Measurements from ENCODE around the gene CAPN1. TPM values are rescaled to one million over a fixed set of nuclear protein-coding genes. Genes with fewer than 3 reads are reported as not detected.
A peak's percentile ranks its signal among the peaks of the same experiment; 100 is the strongest.

The CAPN1 gene
- total and polyA plus RNA-seq, 9 of the 15 experiments (the other 6 are each of a cell fraction or from before 2014, with no cell fraction given): 3.5 to 199 (median 61.6) TPM

DNA sequence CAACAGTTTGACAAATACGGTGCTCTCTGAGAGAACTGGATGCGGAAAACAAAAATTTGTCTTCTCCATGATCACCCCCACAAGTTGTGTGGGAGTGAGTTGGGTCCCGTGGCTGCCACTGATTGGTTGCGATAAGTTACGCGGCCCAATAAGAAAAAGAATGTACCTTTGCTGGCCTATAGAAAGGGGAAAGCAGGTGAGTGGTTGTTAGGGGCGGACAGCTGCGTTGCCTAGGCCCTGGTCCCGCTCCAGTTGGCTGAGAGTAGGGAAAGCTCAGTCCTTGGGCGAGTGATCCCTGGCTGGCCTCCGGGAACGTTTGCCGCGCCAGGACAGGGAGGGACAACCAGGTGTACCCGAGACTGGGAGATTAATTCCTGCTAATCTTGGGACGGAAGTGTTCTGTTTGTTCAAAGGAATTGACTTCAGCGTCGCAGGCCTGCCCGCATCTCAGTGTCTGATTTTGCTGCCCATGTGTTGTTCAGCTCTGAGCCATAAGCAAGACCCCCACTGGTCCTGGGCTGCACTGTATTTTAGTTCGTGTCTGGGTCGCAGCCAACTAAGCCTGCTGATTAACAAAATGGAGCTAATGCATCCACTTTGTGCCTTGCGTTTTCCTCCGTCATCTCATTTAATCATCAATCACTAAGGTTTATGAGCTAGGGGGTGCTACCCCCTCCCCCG, 46.6 kb upstream of the CAPN1 start (continued):
- TF ChIP-seq ESRRA (IDR thresholded peaks at IDR 0.05; ENCODE audit: borderline replicate concordance, low read depth): no peak
- TF ChIP-seq ZNF780A (CRISPR knock-in tag; IDR thresholded peaks at IDR 0.05): no peak
- no peak for TF ChIP-seq ZKSCAN1 (IDR thresholded peaks at IDR 0.05; ENCODE audit: low read depth, low read length)
- no peak for TF ChIP-seq ZNF583 (CRISPR knock-in tag; IDR thresholded peaks at IDR 0.05)
- TF ChIP-seq ZBED1 (IDR thresholded peaks at IDR 0.05): no peak
- TF ChIP-seq LARP7 (IDR thresholded peaks at IDR 0.05): no peak
- TF ChIP-seq, protein P1, sequence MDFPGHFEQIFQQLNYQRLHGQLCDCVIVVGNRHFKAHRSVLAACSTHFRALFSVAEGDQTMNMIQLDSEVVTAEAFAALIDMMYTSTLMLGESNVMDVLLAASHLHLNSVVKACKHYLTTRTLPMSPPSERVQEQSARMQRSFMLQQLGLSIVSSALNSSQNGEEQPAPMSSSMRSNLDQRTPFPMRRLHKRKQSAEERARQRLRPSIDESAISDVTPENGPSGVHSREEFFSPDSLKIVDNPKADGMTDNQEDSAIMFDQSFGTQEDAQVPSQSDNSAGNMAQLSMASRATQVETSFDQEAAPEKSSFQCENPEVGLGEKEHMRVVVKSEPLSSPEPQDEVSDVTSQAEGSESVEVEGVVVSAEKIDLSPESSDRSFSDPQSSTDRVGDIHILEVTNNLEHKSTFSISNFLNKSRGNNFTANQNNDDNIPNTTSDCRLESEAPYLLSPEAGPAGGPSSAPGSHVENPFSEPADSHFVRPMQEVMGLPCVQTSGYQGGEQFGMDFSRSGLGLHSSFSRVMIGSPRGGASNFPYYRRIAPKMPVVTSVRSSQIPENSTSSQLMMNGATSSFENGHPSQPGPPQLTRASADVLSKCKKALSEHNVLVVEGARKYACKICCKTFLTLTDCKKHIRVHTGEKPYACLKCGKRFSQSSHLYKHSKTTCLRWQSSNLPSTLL (IDR thresholded peaks at IDR 0.05): no peak
- no peak for TF ChIP-seq CEBPG (CRISPR knock-in tag; IDR thresholded peaks at IDR 0.05)
- no peak for TF ChIP-seq CEBPG (tag; conservative IDR thresholded peaks at IDR 0.05 in 1 of 2, IDR thresholded peaks at IDR 0.05 in 1 of 2)
- no peak for TF ChIP-seq MYNN (IDR thresholded peaks at IDR 0.05)
- no peak for TF ChIP-seq MYNN (CRISPR knock-in tag; IDR thresholded peaks at IDR 0.05)
- no peak for TF ChIP-seq POLR3A (IDR thresholded peaks at IDR 0.05; ENCODE audit: borderline replicate concordance, extremely low read depth, insufficient read depth, insufficient read length)
- TF ChIP-seq RAD21 (CRISPR knock-in tag; conservative IDR thresholded peaks at IDR 0.05 in 1 of 2, IDR thresholded peaks at IDR 0.05 in 1 of 2): no peak
- TF ChIP-seq ATF1 (CRISPR knock-in tag; IDR thresholded peaks at IDR 0.05): no peak
- TF ChIP-seq ATF1 (tag; IDR thresholded peaks at IDR 0.05): peak; percentile 93
- peak; percentile 89 for TF ChIP-seq BMI1 (IDR thresholded peaks at IDR 0.05; ENCODE audit: low read length)
- no peak for TF ChIP-seq YY1 (IDR thresholded peaks at IDR 0.05; ENCODE audit: borderline replicate concordance in 1 of 3, control insufficient read depth in 1 of 3, extremely low read depth in 1 of 3, insufficient read depth in 3 of 3, insufficient read length in 1 of 3, insufficient replicate concordance in 2 of 3, low read depth in 1 of 3, low read length in 2 of 3)
- TF ChIP-seq HMGN3 (IDR thresholded peaks at IDR 0.05; ENCODE audit: borderline replicate concordance, extremely low read depth, insufficient read length, low read depth, low read length): no peak
- no peak for TF ChIP-seq MYC (IDR thresholded peaks at IDR 0.05; ENCODE audit: low read depth, low read length)
- TF ChIP-seq MYC (CRISPR knock-in tag; IDR thresholded peaks at IDR 0.05; ENCODE audit: borderline replicate concordance, low read depth): no peak
- TF ChIP-seq FOS (IDR thresholded peaks at IDR 0.05; ENCODE audit: extremely low read depth, insufficient read length): peak; percentile 90
- no peak for TF ChIP-seq TBL1XR1 (IDR thresholded peaks at IDR 0.05; ENCODE audit: low read length in 2 of 2)
- TF ChIP-seq ZNF24 (IDR thresholded peaks at IDR 0.05): peak; percentile 20; the same call in 1 of the 2 replicates
- TF ChIP-seq PRMT5 (CRISPR knock-in tag; IDR thresholded peaks at IDR 0.05): no peak
- no peak for TF ChIP-seq ZNF431 (CRISPR knock-in tag; IDR thresholded peaks at IDR 0.05)
- no peak for TF ChIP-seq NR3C1 (CRISPR knock-in tag; IDR thresholded peaks at IDR 0.05)
- no peak for TF ChIP-seq CCAR2 (IDR thresholded peaks at IDR 0.05; ENCODE audit: low read depth, low read length)
- TF ChIP-seq ZNF239 (CRISPR knock-in tag; IDR thresholded peaks at IDR 0.05): no peak
- no peak for TF ChIP-seq MCM2 (IDR thresholded peaks at IDR 0.05; ENCODE audit: low read depth)
- TF ChIP-seq, protein P2, sequence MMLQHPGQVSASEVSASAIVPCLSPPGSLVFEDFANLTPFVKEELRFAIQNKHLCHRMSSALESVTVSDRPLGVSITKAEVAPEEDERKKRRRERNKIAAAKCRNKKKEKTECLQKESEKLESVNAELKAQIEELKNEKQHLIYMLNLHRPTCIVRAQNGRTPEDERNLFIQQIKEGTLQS (IDR thresholded peaks at IDR 0.05): no peak
- TF ChIP-seq, protein P2 (CRISPR knock-in tag; conservative IDR thresholded peaks at IDR 0.05): no peak

All from K562 (cell line).